ENCODE results near the gene KLHL15.

- no peak for TF ChIP-seq POLR2AphosphoS5 (IDR thresholded peaks at IDR 0.05)
- TF ChIP-seq CTCF (IDR thresholded peaks at IDR 0.05) = no peak
- no peak for TF ChIP-seq EP300 (IDR thresholded peaks at IDR 0.05)
Observed at GRCh38 chrX:24030597-24030996, 3.6 kb upstream of the KLHL15 start.
